Colonic mucosa (tissue), 4 donors: ENCODE data around the gene CEACAM6. TPM values are rescaled to one million over a fixed set of nuclear protein-coding genes. Genes with fewer than 3 reads are reported as not detected.

Experiments used
- DNase-seq: peaks from one replicate; pipeline ENCODE4 v3.0.0-alpha.2; 2020
- H3K27ac ChIP-seq: fragments of 200-600 bp; one replicate; pipeline ENCODE4 v1.8.0; 2021
- H3K27me3 ChIP-seq: fragments of 200-600 bp; one replicate; pipeline ENCODE4 v1.8.0; 2021
- H3K36me3 ChIP-seq: fragments of 200-600 bp; one replicate; pipeline ENCODE4 v1.8.0; 2021
- H3K4me1 ChIP-seq: fragments of 200-600 bp; one replicate; pipeline ENCODE4 v1.8.0; 2021; ENCODE audit warnings: mild to moderate bottlenecking
- H3K4me3 ChIP-seq: fragments of 200-600 bp; one replicate; pipeline ENCODE4 v1.8.0; 2021
- H3K9ac ChIP-seq, 2 donors: one replicate each; pipeline ENCODE4 v1.7.0; 2013; ENCODE audit warnings: control low read depth in 2 of 2, low read depth in 2 of 2, low read length in 2 of 2
- H3K9me3 ChIP-seq: fragments of 200-600 bp; one replicate; pipeline ENCODE4 v1.8.0; 2021
- CTCF ChIP-seq: fragments of 200-600 bp; IDR thresholded peaks from one replicate; pipeline ENCODE4 v1.8.0; 2022; ENCODE audit warnings: antibody characterized with exemption, mild to moderate bottlenecking
- intact Hi-C: fragments of 100-400 bp; cut with DNase I; formaldehyde crosslinking; loops from one replicate; pipeline ENCODE4 v1.14.1; 2022
- total RNA-seq, 2 donors: library from RNA; stranded (reverse); fragmentation: NEBNext Ultra II Directional in 1 of 2; extraction: Animal tissue kit (Norgen Biotek cat#: 25700) in 1 of 2; gene quantifications; one replicate each; pipeline ENCODE4 v1.2.1, GENCODE V29; 2021
- donor health status: healthy.
- donor health status: DM: no; HTN: no; CAD: no.
- donor health status: DM: no; HTN: no; CAD: no.

The CEACAM6 gene
- total RNA-seq, 2 donors from 2014 or later = 260 to 655 TPM

- DNase-seq = no peak
- H3K9me3 ChIP-seq = no peaks in the 10 kb centered on the region
- no peaks in the 10 kb centered on the region for H3K27me3 ChIP-seq
- peaks cover 8% of the 10 kb centered on the region for H3K4me1 ChIP-seq
- no peak for TF ChIP-seq CTCF
- no peak overlapping the region for H3K9ac ChIP-seq
- intact Hi-C loops = no loop called here
- peak overlapping the region; percentile 71 for H3K27ac ChIP-seq
- H3K4me3 ChIP-seq = no peak overlapping the region
- H3K36me3 ChIP-seq = no peaks in the 10 kb centered on the region
Measured at GRCh38 chr19:41740415-41741243, 14.7 kb upstream of the CEACAM6 start.

DNA sequence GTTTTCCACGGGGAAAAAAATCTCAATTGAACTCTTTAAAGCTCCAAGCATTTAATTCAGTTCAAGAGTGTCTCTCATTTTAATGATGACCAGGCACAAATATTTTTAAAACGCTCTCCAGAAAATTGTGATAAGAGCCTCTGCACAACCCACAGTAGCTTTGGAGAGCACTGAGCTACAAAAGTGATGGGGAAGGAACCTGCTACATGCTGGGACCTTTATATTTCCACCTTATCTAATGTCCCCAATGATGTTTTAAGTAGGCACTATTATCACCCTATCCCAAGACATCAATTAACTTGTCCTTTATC lies 14.1 kb upstream of the CEACAM6 start:
- no peak for DNase-seq
- no peak for TF ChIP-seq CTCF
- Histone ChIP-seq H3K36me3 (no peaks in the 10 kb centered on the region), H3K9me3 (no peaks in the 10 kb centered on the region), H3K27ac (peak overlapping the region; percentile 71), H3K27me3 (no peaks in the 10 kb centered on the region), H3K4me3 (no peak overlapping the region), H3K4me1 (peaks cover 8% of the 10 kb centered on the region), H3K9ac (no peak overlapping the region)
- intact Hi-C loops = no loop called here

DNA sequence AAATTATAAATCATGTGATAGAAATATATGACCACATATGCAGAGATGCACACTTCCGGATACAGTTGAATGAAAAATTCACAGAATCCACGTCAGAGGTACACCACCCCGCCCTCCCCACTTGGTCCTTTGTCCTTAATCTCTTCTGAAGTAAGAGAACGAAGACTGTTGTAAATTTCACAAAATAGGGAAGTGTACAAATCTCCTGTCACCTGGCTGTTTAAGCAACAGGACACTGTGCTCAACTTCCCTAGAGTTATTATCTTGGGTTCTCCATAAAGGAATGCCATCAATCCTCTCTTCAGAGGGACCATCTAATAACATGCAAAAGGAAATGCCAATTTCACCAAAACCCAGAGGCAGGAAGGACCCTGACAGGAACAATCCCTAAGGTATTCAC lies 10.5 kb upstream of the CEACAM6 start:
- peak; percentile 70 for DNase-seq
- H3K4me1 ChIP-seq = no peaks in the 10 kb centered on the region
- H3K9ac ChIP-seq = peak overlapping the region; percentile 50 to 82
- no peaks in the 10 kb centered on the region for H3K9me3 ChIP-seq
- no peak overlapping the region for H3K4me3 ChIP-seq
- intact Hi-C loops = no loop called here
- no peaks in the 10 kb centered on the region for H3K27me3 ChIP-seq
- H3K27ac ChIP-seq = peak overlapping the region; percentile 88
- TF ChIP-seq CTCF = no peak
- no peaks in the 10 kb centered on the region for H3K36me3 ChIP-seq

DNA sequence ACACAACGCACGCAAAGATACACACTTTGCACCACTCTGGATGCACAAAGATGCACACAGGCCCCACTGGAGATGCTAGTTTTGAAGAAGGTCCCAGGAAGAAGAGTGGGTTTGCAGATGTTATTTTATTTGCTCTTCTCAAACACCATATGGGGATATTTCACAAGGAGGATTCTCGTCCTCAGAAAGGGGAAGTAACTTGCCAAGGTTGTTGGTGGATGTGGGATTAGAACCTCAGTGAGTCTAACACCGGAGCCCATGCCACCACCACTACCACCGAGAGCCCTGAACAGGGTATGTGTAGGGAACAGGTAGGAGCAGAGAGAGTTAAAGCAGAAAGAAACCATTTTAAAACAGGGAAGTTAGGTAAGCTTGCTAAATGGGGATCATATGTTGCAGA lies 9.6 kb upstream of the CEACAM6 start:
- Histone ChIP-seq H3K9me3 (no peaks in the 10 kb centered on the region), H3K27me3 (no peaks in the 10 kb centered on the region), H3K27ac (peak overlapping the region; percentile 88), H3K9ac (peak overlapping the region in 1 of 2 donors; percentile 82), H3K36me3 (no peaks in the 10 kb centered on the region), H3K4me1 (peaks cover 3% of the 10 kb centered on the region), H3K4me3 (no peak overlapping the region)
- TF ChIP-seq CTCF = no peak
- intact Hi-C loops = loop anchor here (2.0 kb wide), 1 partner anchor 39 kb away; no protein-coding TSS in a partner anchor
- DNase-seq = no peak

- peak; percentile 55 for TF ChIP-seq CTCF
- H3K36me3 ChIP-seq = no peaks in the 10 kb centered on the region
- intact Hi-C loops = loop anchor here (2.0 kb wide), 1 partner anchor 40 kb away; no protein-coding TSS in a partner anchor
- peak; percentile 84 for DNase-seq
- H3K9me3 ChIP-seq = no peaks in the 10 kb centered on the region
- peaks cover 6% of the 10 kb centered on the region for H3K4me1 ChIP-seq
- peak overlapping the region; percentile 88 for H3K27ac ChIP-seq
- H3K27me3 ChIP-seq = no peaks in the 10 kb centered on the region
- H3K4me3 ChIP-seq = no peak overlapping the region
- peak overlapping the region in 1 of 2 donors; percentile 82 for H3K9ac ChIP-seq
Measured at GRCh38 chr19:41746593-41747227, 8.6 kb upstream of the CEACAM6 start.
